ENCODE results near the gene ZC3HAV1L.
"Not testable (repeated sequence)": the region's sequence is repeated elsewhere in the genome, so short reads cannot be mapped to it uniquely, and the experiment has no call there.

ZC3HAV1L gene

GRCh38 chr7:139011373-139011772 lies 24.5 kb downstream of the ZC3HAV1L start:
- no peak for DNase-seq

- no peak for DNase-seq
Observed at GRCh38 chr7:139004321-139005090, 31.3 kb downstream of the ZC3HAV1L start.

- no peak for DNase-seq
Observed at GRCh38 chr7:138999414-138999813, 36.4 kb downstream of the ZC3HAV1L start.

- no peak for DNase-seq
Observed at GRCh38 chr7:138992052-138992531, 43.8 kb downstream of the ZC3HAV1L start.

GRCh38 chr7:138987686-138988085 lies 48.2 kb downstream of the ZC3HAV1L start:
- no peak for DNase-seq

GRCh38 chr7:138982204-138982623 lies 53.6 kb downstream of the ZC3HAV1L start:
- DNase-seq: no peak

GRCh38 chr7:138981332-138982203 lies 54.3 kb downstream of the ZC3HAV1L start, which contains the start of gene KIAA1549:
Gene KIAA1549 (minus strand): TSS chr7:138981389. CDS start chr7:138981269, 120 bp downstream.
- DNase-seq: peak; percentile 56

GRCh38 chr7:138980563-138981291 lies 55.1 kb downstream of the ZC3HAV1L start:
- DNase-seq: no peak

GRCh38 chr7:138979988-138980562 lies 55.8 kb downstream of the ZC3HAV1L start:
- peak; percentile 22 for DNase-seq

- DNase-seq: no peak
Observed at GRCh38 chr7:138979226-138979979, 56.4 kb downstream of the ZC3HAV1L start.

- DNase-seq: no peak
Observed at GRCh38 chr7:138978541-138979184, 57.2 kb downstream of the ZC3HAV1L start.

- DNase-seq: not testable (repeated sequence)
Observed at GRCh38 chr7:138976161-138976560, 59.7 kb downstream of the ZC3HAV1L start.

Data from HCEC 1CT (cell line).